Body of pancreas (tissue), 4 donors: ENCODE data around the gene UQCRC1. TPM values are rescaled to one million over a fixed set of nuclear protein-coding genes. Genes with fewer than 3 reads are reported as not detected.
A peak's percentile ranks its signal among the peaks of the same experiment; 100 is the strongest.

Experiments
- ATAC-seq: fragments of 150-250 bp; one replicate; pipeline ENCODE4 v1.9.1; 2016
- DNase-seq, 4 donors: peaks; one replicate each; pipeline ENCODE4 v3.0.0-alpha.2; 2019
- H3K27ac ChIP-seq, 4 donors: fragments of 200-600 bp; sonication (generic); 1 replicate in 3 of 4; 2 replicates in 1 of 4; pipeline versions ENCODE4 v1.5.1 to v1.6.1; 2016 to 2019; ENCODE audit warnings: mild to moderate bottlenecking in 1 of 4, mixed read lengths in 1 of 4, moderate library complexity in 1 of 4
- H3K27me3 ChIP-seq, 2 donors: fragments of 200-600 bp; sonication (generic); one replicate each; pipeline ENCODE4 v1.6.0; 2016; ENCODE audit warnings: mild to moderate bottlenecking in 1 of 2
- H3K36me3 ChIP-seq, 2 donors: fragments of 200-600 bp; sonication (generic); replicated peaks in 1 of 2; 2 replicates each; pipeline ENCODE4 v1.5.1; 2016; ENCODE audit warnings: low read depth in 2 of 2; ENCODE audit not compliant: insufficient read depth in 1 of 2
- H3K4me1 ChIP-seq: fragments of 200-600 bp; sonication (generic); one replicate; pipeline ENCODE4 v1.6.0; 2016
- H3K4me3 ChIP-seq, 2 donors: fragments of 200-600 bp; sonication (generic); 1 replicate in 1 of 2; 2 replicates in 1 of 2; pipeline ENCODE4 v1.5.1; 2016 to 2019
- H3K9me3 ChIP-seq, 3 donors: fragments of 200-600 bp; sonication (generic); 1 replicate in 2 of 3; 2 replicates in 1 of 3; pipeline ENCODE4 v1.5.1; 2016
- POLR2A ChIP-seq, 3 donors: fragments of 450-650 bp; IDR thresholded peaks; one replicate each; pipeline ENCODE4 v1.6.1; 2016; ENCODE audit warnings: antibody characterized with exemption in 3 of 3, mild to moderate bottlenecking in 2 of 3
- WGBS, 2 donors: methylation state at CpG; one replicate each; pipeline ENCODE4 v1.1.5; 2017; 5-methylcytosine and 5-hydroxymethylcytosine counted together
- intact Hi-C: fragments of 100-400 bp; cut with DNase I; formaldehyde crosslinking; loops from one replicate; pipeline ENCODE4 v1.15.1; 2023
- total RNA-seq, 2 donors: library from RNA; depleted of rRNA; stranded (reverse); fragments of >200 nt; gene quantifications; one replicate each; pipeline ENCODE4 v1.1.0, GENCODE V29; 2016
- TF ChIP-seq, protein P1 (sequence below), 7 experiments: fragments of 450-650 bp in 4 of 7; fragments of 200-600 bp in 3 of 7; sonication (generic) in 3 of 7; IDR thresholded peaks; one replicate each; pipeline ENCODE4 v1.5.1; 2016 to 2019; ENCODE audit warnings: antibody characterized with exemption in 7 of 7

Gene UQCRC1
- total RNA-seq, 2 donors from 2014 or later = 92.9 to 161 TPM

- no peak for DNase-seq
- no peak for TF ChIP-seq POLR2A (IDR thresholded peaks at IDR 0.05)
- TF ChIP-seq, protein P1, sequence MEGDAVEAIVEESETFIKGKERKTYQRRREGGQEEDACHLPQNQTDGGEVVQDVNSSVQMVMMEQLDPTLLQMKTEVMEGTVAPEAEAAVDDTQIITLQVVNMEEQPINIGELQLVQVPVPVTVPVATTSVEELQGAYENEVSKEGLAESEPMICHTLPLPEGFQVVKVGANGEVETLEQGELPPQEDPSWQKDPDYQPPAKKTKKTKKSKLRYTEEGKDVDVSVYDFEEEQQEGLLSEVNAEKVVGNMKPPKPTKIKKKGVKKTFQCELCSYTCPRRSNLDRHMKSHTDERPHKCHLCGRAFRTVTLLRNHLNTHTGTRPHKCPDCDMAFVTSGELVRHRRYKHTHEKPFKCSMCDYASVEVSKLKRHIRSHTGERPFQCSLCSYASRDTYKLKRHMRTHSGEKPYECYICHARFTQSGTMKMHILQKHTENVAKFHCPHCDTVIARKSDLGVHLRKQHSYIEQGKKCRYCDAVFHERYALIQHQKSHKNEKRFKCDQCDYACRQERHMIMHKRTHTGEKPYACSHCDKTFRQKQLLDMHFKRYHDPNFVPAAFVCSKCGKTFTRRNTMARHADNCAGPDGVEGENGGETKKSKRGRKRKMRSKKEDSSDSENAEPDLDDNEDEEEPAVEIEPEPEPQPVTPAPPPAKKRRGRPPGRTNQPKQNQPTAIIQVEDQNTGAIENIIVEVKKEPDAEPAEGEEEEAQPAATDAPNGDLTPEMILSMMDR (IDR thresholded peaks at IDR 0.05) = no peak
- WGBS, 2 donors = 87 to 100% methylated on average over 2 to 18 of the region's 19 CpGs
- H3K4me3 ChIP-seq = no peak within 1 kb of the TSS
- peaks cover 0 to 2% of the 10 kb centered on the region in 2 donors for H3K36me3 ChIP-seq
- ATAC-seq = no peak
- peaks cover 21% of the 10 kb centered on the region for H3K4me1 ChIP-seq
- H3K9me3 ChIP-seq = peaks cover 0 to 7% (median 0%) of the 10 kb centered on the region in 3 donors
- intact Hi-C loops = no loop called here
- H3K27ac ChIP-seq = no peak within 1 kb of the TSS
- no peaks in the 10 kb centered on the region for H3K27me3 ChIP-seq
These were observed 12.0 kb upstream of the UQCRC1 start, which contains the start of gene TMEM89 for GRCh38 chr3:48621461-48621869. TSS of gene TMEM89 (minus strand) at chr3:48621769. CDS start at chr3:48621756, 13 bp downstream.

- 78 to 88% methylated on average over 6 to 7 of the region's 7 CpGs for whole genome bisulfite sequencing, 2 donors
- peak in 3 of 4 donors; percentile 42 to 69 (median 54) for DNase-seq
These were observed 10.4 kb upstream of the UQCRC1 start for GRCh38 chr3:48619541-48620524.

DNA sequence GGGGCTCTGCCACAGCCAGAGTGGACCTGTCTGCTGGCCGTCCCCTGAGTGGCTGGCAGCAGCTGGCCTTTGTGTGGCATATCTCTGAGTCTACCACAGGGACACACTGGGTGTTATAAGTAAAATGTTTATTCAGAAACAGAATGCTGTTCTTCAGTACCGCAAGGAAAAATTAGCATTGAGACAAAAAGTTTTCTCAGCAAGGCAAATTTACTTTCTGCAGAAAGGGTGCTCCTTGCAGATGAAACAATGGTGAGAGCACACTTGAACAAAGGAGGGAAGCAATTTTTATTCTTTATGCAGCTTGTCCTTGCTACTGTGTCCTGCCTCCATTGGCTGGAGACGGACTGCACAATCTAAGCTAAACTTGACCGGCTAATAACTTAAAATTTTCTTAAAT is 8.1 kb upstream of the UQCRC1 start:
- 95 to 99% methylated on average over 4 of the region's 4 CpGs for WGBS, 2 donors
- no peaks in the 10 kb centered on the region for H3K27me3 ChIP-seq
- H3K9me3 ChIP-seq = peaks cover 0 to 7% (median 0%) of the 10 kb centered on the region in 3 donors
- no peaks in the 10 kb centered on the region for H3K36me3 ChIP-seq
- no peak for ATAC-seq
- intact Hi-C loops = no loop called here
- peak overlapping the region in 1 of 4 donors; percentile 63 for H3K27ac ChIP-seq
- TF ChIP-seq, protein P1 (IDR thresholded peaks at IDR 0.05) = no peak
- TF ChIP-seq POLR2A (IDR thresholded peaks at IDR 0.05) = no peak
- DNase-seq = no peak
- no peak overlapping the region for H3K4me3 ChIP-seq
- peaks cover 21% of the 10 kb centered on the region for H3K4me1 ChIP-seq

More at GRCh38 chr3:48619541-48620524, 10.4 kb upstream of the UQCRC1 start:
- Histone ChIP-seq H3K36me3 (no peaks in the 10 kb centered on the region), H3K27ac (peak overlapping the region in 1 of 4 donors; percentile 63), H3K4me1 (peaks cover 21% of the 10 kb centered on the region), H3K9me3 (peaks cover 0 to 7% (median 0%) of the 10 kb centered on the region in 3 donors), H3K27me3 (no peaks in the 10 kb centered on the region), H3K4me3 (no peak overlapping the region)
- TF ChIP-seq POLR2A (IDR thresholded peaks at IDR 0.05) = no peak
- TF ChIP-seq, protein P1 (IDR thresholded peaks at IDR 0.05) = no peak
- ATAC-seq = peak; percentile 47
- intact Hi-C loops = no loop called here

DNA sequence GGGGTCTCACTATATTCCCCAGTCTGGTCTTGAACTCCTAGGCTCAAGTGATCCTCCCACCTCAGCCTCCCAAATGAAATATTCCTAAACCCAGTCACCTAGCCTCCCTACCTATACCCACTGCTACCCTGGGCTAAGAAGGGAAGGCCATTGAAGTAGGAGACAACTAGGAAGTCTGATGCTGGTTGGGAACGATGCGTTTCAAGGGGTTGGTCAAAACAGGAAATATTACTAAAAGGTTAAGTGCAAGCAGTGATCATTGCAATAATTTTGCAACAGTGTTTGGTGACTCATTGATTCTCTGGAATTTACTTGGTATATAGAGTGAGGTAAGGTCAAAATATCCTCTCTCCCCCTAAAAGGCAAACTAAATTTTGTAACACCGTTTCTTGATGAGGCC is 4.6 kb upstream of the UQCRC1 start:
- WGBS, 2 donors = 64 to 68% methylated on average over 3 of the region's 3 CpGs
- Histone ChIP-seq H3K4me1 (peaks cover 15% of the 10 kb centered on the region), H3K27ac (no peak overlapping the region), H3K36me3 (no peaks in the 10 kb centered on the region), H3K9me3 (peaks cover 0 to 7% (median 0%) of the 10 kb centered on the region in 3 donors), H3K4me3 (no peak overlapping the region), H3K27me3 (no peaks in the 10 kb centered on the region)
- ATAC-seq (no peak), DNase-seq (no peak)
- intact Hi-C loops = no loop called here
- TF ChIP-seq, protein P1 (IDR thresholded peaks at IDR 0.05) = no peak
- TF ChIP-seq POLR2A (IDR thresholded peaks at IDR 0.05) = no peak
